ENCODE data around the gene LRP1B. TPM values are rescaled to one million over a fixed set of nuclear protein-coding genes. Genes with fewer than 3 reads are reported as not detected.

The LRP1B gene
- polyA plus RNA-seq, 1 of the 3 experiments (the other 2 are of a cell fraction): 0.28 TPM

DNA sequence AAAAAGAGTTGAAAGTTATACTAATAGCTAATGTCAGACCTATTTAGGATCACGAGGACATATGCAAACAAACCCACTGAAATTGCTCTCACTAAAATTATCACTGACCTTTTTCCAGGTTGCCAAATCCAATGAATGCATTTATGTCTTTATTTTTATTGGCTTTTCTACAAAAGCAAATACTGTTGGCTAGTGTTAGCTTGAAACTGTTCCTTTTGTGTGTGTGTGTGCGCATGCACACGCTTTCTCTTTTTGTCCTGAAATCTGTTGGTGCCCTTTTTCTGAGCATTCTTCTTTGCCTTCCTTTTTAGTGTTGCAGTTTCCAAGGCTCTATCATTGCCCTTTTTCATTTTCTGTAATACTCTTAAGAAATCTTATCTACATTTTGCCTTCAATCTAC is 1269.2 kb downstream of the LRP1B start:
- H3K4me1 ChIP-seq (ENCODE audit: control insufficient read depth in 1 of 2, insufficient read depth in 2 of 2, low read depth in 1 of 2, low read length in 1 of 2): no peaks in the 10 kb centered on the region; a peak in 1 of 4 replicates
- H3K4me2 ChIP-seq: no peak overlapping the region
- POLR2A ChIA-PET: no interaction called here
- H3K27ac ChIP-seq (ENCODE audit: low read depth in 2 of 2, low read length in 1 of 2): no peak overlapping the region
- H4K20me1 ChIP-seq (ENCODE audit: insufficient read depth): no peaks in the 10 kb centered on the region
- no peak for TF ChIP-seq TEAD4 (IDR thresholded peaks at IDR 0.05; ENCODE audit: borderline replicate concordance, insufficient read depth)
- TF ChIP-seq, protein P1, sequence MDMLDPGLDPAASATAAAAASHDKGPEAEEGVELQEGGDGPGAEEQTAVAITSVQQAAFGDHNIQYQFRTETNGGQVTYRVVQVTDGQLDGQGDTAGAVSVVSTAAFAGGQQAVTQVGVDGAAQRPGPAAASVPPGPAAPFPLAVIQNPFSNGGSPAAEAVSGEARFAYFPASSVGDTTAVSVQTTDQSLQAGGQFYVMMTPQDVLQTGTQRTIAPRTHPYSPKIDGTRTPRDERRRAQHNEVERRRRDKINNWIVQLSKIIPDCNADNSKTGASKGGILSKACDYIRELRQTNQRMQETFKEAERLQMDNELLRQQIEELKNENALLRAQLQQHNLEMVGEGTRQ (IDR thresholded peaks at IDR 0.05; ENCODE audit: borderline replicate concordance, low read depth, low read length): no peak
- TF ChIP-seq SMC3 (IDR thresholded peaks at IDR 0.05; ENCODE audit: low read depth, low read length): no peak
- TF ChIP-seq, protein P2, sequence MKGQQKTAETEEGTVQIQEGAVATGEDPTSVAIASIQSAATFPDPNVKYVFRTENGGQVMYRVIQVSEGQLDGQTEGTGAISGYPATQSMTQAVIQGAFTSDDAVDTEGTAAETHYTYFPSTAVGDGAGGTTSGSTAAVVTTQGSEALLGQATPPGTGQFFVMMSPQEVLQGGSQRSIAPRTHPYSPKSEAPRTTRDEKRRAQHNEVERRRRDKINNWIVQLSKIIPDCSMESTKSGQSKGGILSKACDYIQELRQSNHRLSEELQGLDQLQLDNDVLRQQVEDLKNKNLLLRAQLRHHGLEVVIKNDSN (IDR thresholded peaks at IDR 0.05; ENCODE audit: borderline replicate concordance, low read depth): no peak
- no peak for TF ChIP-seq CHD2 (IDR thresholded peaks at IDR 0.05; ENCODE audit: low read length, partially characterized antibody)
- no peak for TF ChIP-seq EP300 (IDR thresholded peaks at IDR 0.05; ENCODE audit: borderline replicate concordance in 1 of 2, low read depth in 1 of 2, low read length in 1 of 2)
- TF ChIP-seq FOSL2 (IDR thresholded peaks at IDR 0.05; ENCODE audit: borderline replicate concordance, low read depth): no peak
- no peak overlapping the region for H3K4me3 ChIP-seq (ENCODE audit: low read depth in 2 of 2, low read length in 1 of 2)
- CTCF ChIA-PET: interaction anchor here (0.7 to 0.8 kb wide), 2 partner anchors 18 to 776 kb away, joined by 3 to 4 read pairs; no protein-coding TSS in a partner anchor
- H2AFZ ChIP-seq (ENCODE audit: low read depth): no peak overlapping the region; the same call in 1 of the 2 replicates
- no peak overlapping the region for H3K9ac ChIP-seq
- H3K36me3 ChIP-seq (replicated peaks in 1 of 2; ENCODE audit: control insufficient read depth in 1 of 2, insufficient read depth in 2 of 2, low read length in 1 of 2): no peaks in the 10 kb centered on the region
- no peaks in the 10 kb centered on the region for H3K9me3 ChIP-seq
- no peaks in the 10 kb centered on the region for H3K9me2 ChIP-seq
- no peak for DNase-seq
- 84% methylated on average over 3 of the region's 3 CpGs for WGBS (ENCODE audit: low lambda C conversion rate)
- no peaks in the 10 kb centered on the region for H3K27me3 ChIP-seq (ENCODE audit: insufficient read depth)
- no peaks in the 10 kb centered on the region for H3K79me2 ChIP-seq (ENCODE audit: insufficient read depth)
- no peaks in the 10 kb centered on the region for H3F3A ChIP-seq (replicated peaks; ENCODE audit: insufficient read depth)

DNA sequence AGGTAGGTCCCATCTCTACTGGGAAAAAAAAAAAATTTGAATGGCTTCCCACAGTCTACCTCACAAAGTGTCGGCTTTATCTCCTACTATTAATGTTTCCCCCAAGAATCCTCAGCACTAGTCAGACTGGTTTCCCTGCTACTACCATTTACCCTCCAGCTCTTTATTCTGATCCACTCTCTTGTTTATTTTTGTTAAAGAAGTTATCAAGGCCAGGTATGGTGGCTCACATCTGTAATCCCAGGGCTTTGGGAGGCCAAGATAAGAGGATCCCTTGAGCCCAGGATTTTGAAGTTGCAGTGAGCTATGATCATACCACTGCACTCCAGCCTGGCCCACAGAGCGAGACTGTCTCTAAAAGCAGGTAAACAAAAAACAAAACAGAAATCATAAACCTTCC is 1275.3 kb downstream of the LRP1B start:
- no peak overlapping the region for H3K4me3 ChIP-seq (ENCODE audit: low read depth in 2 of 2, low read length in 1 of 2)
- H3K27me3 ChIP-seq (ENCODE audit: insufficient read depth): no peaks in the 10 kb centered on the region
- whole genome bisulfite sequencing (ENCODE audit: low lambda C conversion rate): 89% methylated on average over 2 of the region's 2 CpGs
- no peak overlapping the region for H2AFZ ChIP-seq (ENCODE audit: low read depth)
- H3K27ac ChIP-seq (ENCODE audit: low read depth in 2 of 2, low read length in 1 of 2): no peak overlapping the region
- DNase-seq: no peak
- no peaks in the 10 kb centered on the region for H3K36me3 ChIP-seq (replicated peaks in 1 of 2; ENCODE audit: control insufficient read depth in 1 of 2, insufficient read depth in 2 of 2, low read length in 1 of 2)
- no peaks in the 10 kb centered on the region for H3K9me2 ChIP-seq
- no peaks in the 10 kb centered on the region for H3F3A ChIP-seq (replicated peaks; ENCODE audit: insufficient read depth)
- no peak overlapping the region for H3K4me2 ChIP-seq
- H3K9me3 ChIP-seq: no peaks in the 10 kb centered on the region
- no peak overlapping the region for H3K9ac ChIP-seq
- CTCF ChIA-PET: interaction anchor here (2.0 kb wide), 1 partner anchor 9 kb away, joined by 10 read pairs; no protein-coding TSS in a partner anchor
- no peaks in the 10 kb centered on the region for H3K79me2 ChIP-seq (ENCODE audit: insufficient read depth)
- H4K20me1 ChIP-seq (ENCODE audit: insufficient read depth): no peaks in the 10 kb centered on the region
- no peak for TF ChIP-seq FOXJ3 (CRISPR knock-in tag; IDR thresholded peaks at IDR 0.05)
- no peak for TF ChIP-seq NRF1 (IDR thresholded peaks at IDR 0.05; ENCODE audit: low read depth, low read length)
- no peaks in the 10 kb centered on the region for H3K4me1 ChIP-seq (ENCODE audit: control insufficient read depth in 1 of 2, insufficient read depth in 2 of 2, low read depth in 1 of 2, low read length in 1 of 2)
- POLR2A ChIA-PET: no interaction called here
